Activated B cell treated with CpG ODN at 0.5 μM for 24 hours (primary cell): Measurements from ENCODE around the gene UTY. TPM values are rescaled to one million over a fixed set of nuclear protein-coding genes. Genes with fewer than 3 reads are reported as not detected.

Experiments
- ATAC-seq: fragments of 200-7000 bp; cut with Tn5 transposase; one replicate; pipeline ENCODE4 v1.10.0; 2021; ENCODE audit warnings: low read depth, mild to moderate bottlenecking, moderate library complexity
- CTCF ChIA-PET: fragments of 350-600 bp; sonication (Branson Sonifier 250); formaldehyde crosslinking; loops from one replicate; lab custom pipeline; 2021; ENCODE audit warnings: antibody characterized with exemption; lab: Charles Lee
- POLR2A ChIA-PET: fragments of 350-600 bp; sonication (Branson Sonifier 250); formaldehyde crosslinking; loops from one replicate; lab custom pipeline; 2021; ENCODE audit warnings: antibody characterized with exemption; lab: Charles Lee
- DNase-seq: peaks from one replicate; pipeline ENCODE4 v3.0.0; 2022
- H3K27ac Mint-ChIP-seq: one replicate; pipeline ENCODE4 v1.8.0; 2020; ENCODE audit warnings: mixed read lengths
- H3K27me3 Mint-ChIP-seq: one replicate; pipeline ENCODE4 v1.8.0; 2021; ENCODE audit warnings: mixed read lengths
- H3K36me3 Mint-ChIP-seq: one replicate; pipeline ENCODE4 v1.8.0; 2021; ENCODE audit warnings: low read depth, mixed read lengths
- H3K4me1 Mint-ChIP-seq: one replicate; pipeline ENCODE4 v1.8.0; 2021; ENCODE audit warnings: mixed read lengths
- H3K4me3 Mint-ChIP-seq: one replicate; pipeline ENCODE4 v1.8.0; 2020; ENCODE audit warnings: mild to moderate bottlenecking, mixed read lengths
- H3K9me3 Mint-ChIP-seq: one replicate; pipeline ENCODE4 v1.8.0; 2020; ENCODE audit warnings: mixed read lengths
- CTCF ChIP-seq: fragments of 200-600 bp; IDR thresholded peaks from one replicate; pipeline ENCODE4 v1.8.0; 2022; ENCODE audit warnings: antibody characterized with exemption, mild to moderate bottlenecking
- intact Hi-C: fragments of 100-400 bp; cut with micrococcal nuclease; formaldehyde crosslinking; loops from one replicate; pipeline ENCODE4 v1.15.1; 2024
- total RNA-seq: library from RNA; stranded (reverse); gene quantifications from 2 replicates; pipeline ENCODE4 v1.2.3, GENCODE V29; 2022

Gene UTY
- total RNA-seq, 1 donor from 2014 or later: 65.0 TPM

GRCh38 chrY:13337934-13338333 is 141.9 kb downstream of the UTY start:
- no peak overlapping the region for H3K4me3 Mint-ChIP-seq
- no peaks in the 10 kb centered on the region for H3K27me3 Mint-ChIP-seq
- H3K36me3 Mint-ChIP-seq: peaks cover 58% of the 10 kb centered on the region
- ATAC-seq (no peak), DNase-seq (no peak)
- intact Hi-C loops: no loop called here
- CTCF ChIA-PET: no interaction called here
- no peaks in the 10 kb centered on the region for H3K9me3 Mint-ChIP-seq
- POLR2A ChIA-PET: no interaction called here
- H3K4me1 Mint-ChIP-seq: peaks cover 14% of the 10 kb centered on the region
- no peak for TF ChIP-seq CTCF
- no peak overlapping the region for H3K27ac Mint-ChIP-seq

GRCh38 chrY:13333791-13334190 is 146.0 kb downstream of the UTY start:
- H3K9me3 Mint-ChIP-seq: no peaks in the 10 kb centered on the region
- no peak overlapping the region for H3K4me3 Mint-ChIP-seq
- H3K4me1 Mint-ChIP-seq: peaks cover 3% of the 10 kb centered on the region
- H3K27ac Mint-ChIP-seq: no peak overlapping the region
- no peaks in the 10 kb centered on the region for H3K27me3 Mint-ChIP-seq
- TF ChIP-seq CTCF: no peak
- intact Hi-C loops: no loop called here
- no peak for DNase-seq
- ChIA-PET CTCF (interaction anchor here (3.1 kb wide), 1 partner anchor 10 kb away, joined by 10 read pairs; no protein-coding TSS in a partner anchor), POLR2A (no interaction called here)
- H3K36me3 Mint-ChIP-seq: peaks cover 50% of the 10 kb centered on the region
- no peak for ATAC-seq

GRCh38 chrY:13330651-13331050 is 149.2 kb downstream of the UTY start:
- Mint-ChIP-seq H3K27ac (no peak overlapping the region), H3K36me3 (peaks cover 55% of the 10 kb centered on the region), H3K4me1 (no peaks in the 10 kb centered on the region), H3K9me3 (no peaks in the 10 kb centered on the region), H3K27me3 (no peaks in the 10 kb centered on the region), H3K4me3 (no peak overlapping the region)
- ATAC-seq (no peak), DNase-seq (no peak)
- CTCF ChIA-PET: no interaction called here
- no peak for TF ChIP-seq CTCF
- intact Hi-C loops: no loop called here
- POLR2A ChIA-PET: no interaction called here

GRCh38 chrY:13312966-13313365 is 166.9 kb downstream of the UTY start:
- H3K36me3 Mint-ChIP-seq: peaks cover 40% of the 10 kb centered on the region
- no peak overlapping the region for H3K27ac Mint-ChIP-seq
- H3K4me1 Mint-ChIP-seq: peaks cover 3% of the 10 kb centered on the region
- intact Hi-C loops: no loop called here
- ChIA-PET POLR2A (no interaction called here), CTCF (no interaction called here)
- ATAC-seq (no peak), DNase-seq (no peak)
- no peaks in the 10 kb centered on the region for H3K9me3 Mint-ChIP-seq
- H3K4me3 Mint-ChIP-seq: no peak overlapping the region
- no peak for TF ChIP-seq CTCF
- no peaks in the 10 kb centered on the region for H3K27me3 Mint-ChIP-seq

- ChIA-PET CTCF (no interaction called here), POLR2A (no interaction called here)
- H3K4me3 Mint-ChIP-seq: no peak overlapping the region
- peaks cover 3% of the 10 kb centered on the region for H3K4me1 Mint-ChIP-seq
- H3K27me3 Mint-ChIP-seq: no peaks in the 10 kb centered on the region
- ATAC-seq (no peak), DNase-seq (no peak)
- H3K9me3 Mint-ChIP-seq: no peaks in the 10 kb centered on the region
- TF ChIP-seq CTCF: no peak
- H3K36me3 Mint-ChIP-seq: peaks cover 43% of the 10 kb centered on the region
- intact Hi-C loops: no loop called here
- H3K27ac Mint-ChIP-seq: no peak overlapping the region
Observed at GRCh38 chrY:13307959-13308358, 171.9 kb downstream of the UTY start.
